ENCODE results near the gene GSS. TPM values are rescaled to one million over a fixed set of nuclear protein-coding genes. Genes with fewer than 3 reads are reported as not detected.

The GSS gene
- total RNA-seq, 1 experiment from 2014 or later = 53.5 TPM

DNA sequence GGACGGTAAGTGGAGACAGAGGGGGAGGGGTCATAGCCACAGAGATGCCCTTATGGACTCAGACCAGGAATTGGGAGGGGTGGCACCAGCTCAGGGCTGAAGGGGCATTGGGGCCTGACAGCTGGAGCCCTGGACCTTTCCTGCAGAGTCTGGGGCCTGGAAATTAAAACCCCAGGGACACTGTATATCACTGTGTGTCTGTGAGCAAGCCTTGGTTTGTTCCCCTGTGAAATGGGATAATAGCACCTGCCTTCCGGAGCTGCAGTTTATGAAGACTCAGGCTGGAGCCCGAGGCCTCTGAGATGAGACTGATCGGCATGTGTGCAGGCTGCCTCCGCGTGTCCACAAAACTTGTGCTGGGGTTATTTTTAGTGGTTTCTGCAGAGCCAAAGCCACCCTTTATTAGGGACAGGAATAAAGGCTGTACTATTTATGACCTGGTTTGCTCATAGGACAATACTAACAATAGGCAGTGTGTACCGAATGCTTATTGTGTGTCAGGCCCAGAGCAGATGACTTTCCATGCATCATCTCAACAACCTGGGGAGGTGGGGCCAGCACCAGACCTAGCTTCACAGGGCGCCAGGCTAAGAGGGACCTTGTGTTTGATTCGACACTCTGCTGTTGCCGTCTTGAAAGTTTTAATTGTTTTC is 22.6 kb upstream of the GSS start:
- CTCF ChIA-PET = no interaction called here
- Histone ChIP-seq H3K27me3 (replicated peaks; ENCODE audit: insufficient read depth, low read depth, low read length, poor library complexity) (no peaks in the 10 kb centered on the region), H3K36me3 (ENCODE audit: insufficient read depth, low read length, poor library complexity, severe bottlenecking) (no peaks in the 10 kb centered on the region), H3K9me3 (ENCODE audit: low read depth, low read length, poor library complexity, severe bottlenecking) (no peaks in the 10 kb centered on the region), H3K4me1 (ENCODE audit: insufficient read depth, low read length, poor library complexity, severe bottlenecking) (no peaks in the 10 kb centered on the region), H3K27ac (ENCODE audit: low read depth, low read length, poor library complexity, severe bottlenecking) (no peak overlapping the region), H3K4me3 (ENCODE audit: low read depth, low read length, poor library complexity, severe bottlenecking) (no peak overlapping the region)
- intact Hi-C loops (cut with micrococcal nuclease; ENCODE audit: unreplicated experiment) = no loop called here
- POLR2A ChIA-PET (ENCODE audit: low non-redundant PET) = no interaction called here
- no peak for DNase-seq (ENCODE audit: low spot score)
- BruUV-seq (replicated peaks) = no TSS peak
- TF ChIP-seq EZH2 (IDR thresholded peaks at IDR 0.05; ENCODE audit: borderline replicate concordance, low read depth, low read length, poor library complexity, severe bottlenecking) (no peak), CTCF (conservative IDR thresholded peaks at IDR 0.05; ENCODE audit: low read depth, low read length) (no peak)

- Histone ChIP-seq H3K27ac (ENCODE audit: low read depth, low read length, poor library complexity, severe bottlenecking) (no peak overlapping the region), H3K36me3 (ENCODE audit: insufficient read depth, low read length, poor library complexity, severe bottlenecking) (no peaks in the 10 kb centered on the region), H3K9me3 (ENCODE audit: low read depth, low read length, poor library complexity, severe bottlenecking) (no peaks in the 10 kb centered on the region), H3K4me1 (ENCODE audit: insufficient read depth, low read length, poor library complexity, severe bottlenecking) (no peaks in the 10 kb centered on the region), H3K27me3 (replicated peaks; ENCODE audit: insufficient read depth, low read depth, low read length, poor library complexity) (no peaks in the 10 kb centered on the region), H3K4me3 (ENCODE audit: low read depth, low read length, poor library complexity, severe bottlenecking) (no peak overlapping the region)
- POLR2A ChIA-PET (ENCODE audit: low non-redundant PET) = no interaction called here
- no peak for DNase-seq (ENCODE audit: low spot score)
- no TSS peak for BruUV-seq (replicated peaks)
- CTCF ChIA-PET = no interaction called here
- no peak for TF ChIP-seq CTCF (conservative IDR thresholded peaks at IDR 0.05; ENCODE audit: low read depth, low read length)
- TF ChIP-seq EZH2 (IDR thresholded peaks at IDR 0.05; ENCODE audit: borderline replicate concordance, low read depth, low read length, poor library complexity, severe bottlenecking) = no peak
- intact Hi-C loops (cut with micrococcal nuclease; ENCODE audit: unreplicated experiment) = no loop called here
Measured at GRCh38 chr20:34977365-34978091, 21.9 kb upstream of the GSS start.

GRCh38 chr20:34976286-34976685 is 20.7 kb upstream of the GSS start:
- no peak for DNase-seq (ENCODE audit: low spot score)

More at GRCh38 chr20:34976286-34976685, 20.7 kb upstream of the GSS start:
- intact Hi-C loops (cut with micrococcal nuclease; ENCODE audit: unreplicated experiment) = no loop called here
- Histone ChIP-seq H3K4me3 (ENCODE audit: low read depth, low read length, poor library complexity, severe bottlenecking) (no peak overlapping the region), H3K27ac (ENCODE audit: low read depth, low read length, poor library complexity, severe bottlenecking) (no peak overlapping the region), H3K4me1 (ENCODE audit: insufficient read depth, low read length, poor library complexity, severe bottlenecking) (no peaks in the 10 kb centered on the region), H3K9me3 (ENCODE audit: low read depth, low read length, poor library complexity, severe bottlenecking) (no peaks in the 10 kb centered on the region), H3K36me3 (ENCODE audit: insufficient read depth, low read length, poor library complexity, severe bottlenecking) (no peaks in the 10 kb centered on the region), H3K27me3 (replicated peaks; ENCODE audit: insufficient read depth, low read depth, low read length, poor library complexity) (no peaks in the 10 kb centered on the region)
- POLR2A ChIA-PET (ENCODE audit: low non-redundant PET) = interaction anchor here (0.6 kb wide), 1 partner anchor 299 kb away, joined by 3 read pairs; no protein-coding TSS in a partner anchor
- TF ChIP-seq EZH2 (IDR thresholded peaks at IDR 0.05; ENCODE audit: borderline replicate concordance, low read depth, low read length, poor library complexity, severe bottlenecking) (no peak), CTCF (conservative IDR thresholded peaks at IDR 0.05; ENCODE audit: low read depth, low read length) (no peak)
- CTCF ChIA-PET = no interaction called here
- no TSS peak for BruUV-seq (replicated peaks)

All from A673 (cell line).